GM23338 (cell line): ENCODE measurements around the gene TMEM50A. TPM values are rescaled to one million over a fixed set of nuclear protein-coding genes. Genes with fewer than 3 reads are reported as not detected.

Experiments used
- ATAC-seq: fragments of 200-7000 bp; cut with Tn5 transposase; 3 replicates; pipeline ENCODE4 v1.9.1; 2020
- DNase-seq: peaks from one replicate; pipeline ENCODE4 v3.0.0-alpha.2; 2015; ENCODE audit warnings: low spot score
- H2AFZ ChIP-seq: fragments of 200-600 bp; sonication (generic); 2 replicates; pipeline ENCODE4 v1.8.0; 2016; ENCODE audit warnings: antibody characterized with exemption, mild to moderate bottlenecking, moderate library complexity
- H3F3A ChIP-seq: fragments of 200-600 bp; sonication (generic); replicated peaks from 2 replicates; pipeline ENCODE4 v1.8.0; 2017; ENCODE audit warnings: antibody characterized with exemption, mixed run types, low read depth
- H3K27ac ChIP-seq: fragments of 200-600 bp; sonication (generic); 2 replicates; pipeline ENCODE4 v1.6.1; 2016; ENCODE audit warnings: low read depth
- H3K27me3 ChIP-seq: fragments of 200-600 bp; sonication (generic); 2 replicates; pipeline ENCODE4 v1.8.0; 2016; ENCODE audit warnings: mild to moderate bottlenecking, mixed run types, moderate library complexity; ENCODE audit not compliant: insufficient read depth
- H3K36me3 ChIP-seq: fragments of 200-600 bp; sonication (generic); 2 replicates; pipeline ENCODE4 v1.8.0; 2016; ENCODE audit warnings: mild to moderate bottlenecking; ENCODE audit not compliant: insufficient read depth
- H3K4me1 ChIP-seq: fragments of 200-600 bp; sonication (generic); 2 replicates; pipeline ENCODE4 v1.8.0; 2016; ENCODE audit warnings: mild to moderate bottlenecking, moderate library complexity; ENCODE audit not compliant: insufficient read depth
- H3K4me2 ChIP-seq: fragments of 200-600 bp; sonication (generic); 2 replicates; pipeline ENCODE4 v1.7.1; 2017; ENCODE audit warnings: mixed run types
- H3K4me3 ChIP-seq: fragments of 200-600 bp; sonication (generic); 2 replicates; pipeline ENCODE4 v1.6.1; 2016; ENCODE audit warnings: mixed run types
- H3K79me2 ChIP-seq: fragments of 200-600 bp; sonication (generic); replicated peaks from 2 replicates; pipeline ENCODE4 v1.8.0; 2017; ENCODE audit warnings: mild to moderate bottlenecking; ENCODE audit not compliant: insufficient read depth
- H3K9me2 ChIP-seq: fragments of 200-600 bp; sonication (generic); 2 replicates; pipeline ENCODE4 v1.8.0; 2017; ENCODE audit not compliant: insufficient read depth
- H4K20me1 ChIP-seq: fragments of 200-600 bp; sonication (generic); replicated peaks from 2 replicates; pipeline ENCODE4 v1.8.0; 2017; ENCODE audit warnings: mild to moderate bottlenecking; ENCODE audit not compliant: insufficient read depth
- H3K27ac Mint-ChIP-seq: 2 replicates; pipeline ENCODE4 v1.8.0; 2020; ENCODE audit warnings: inconsistent platforms, mild to moderate bottlenecking, moderate library complexity, mixed read lengths
- H3K27me3 Mint-ChIP-seq: 3 replicates; pipeline ENCODE4 v1.8.0; 2022; ENCODE audit warnings: low read depth, mild to moderate bottlenecking, moderate library complexity, mixed read lengths, inconsistent platforms; ENCODE audit not compliant: insufficient read depth, poor library complexity
- H3K36me3 Mint-ChIP-seq: 3 replicates; pipeline ENCODE4 v1.8.0; 2021; ENCODE audit warnings: low read depth, mild to moderate bottlenecking, inconsistent platforms, moderate library complexity, mixed read lengths
- H3K4me1 Mint-ChIP-seq: 3 replicates; pipeline ENCODE4 v1.8.0; 2020; ENCODE audit warnings: mild to moderate bottlenecking, inconsistent platforms, mixed read lengths
- H3K4me3 Mint-ChIP-seq: 3 replicates; pipeline ENCODE4 v1.8.0; 2021; ENCODE audit warnings: moderate library complexity, mild to moderate bottlenecking, inconsistent platforms, mixed read lengths
- H3K9me3 Mint-ChIP-seq: 3 replicates; pipeline ENCODE4 v1.8.0; 2020; ENCODE audit warnings: moderate library complexity, mild to moderate bottlenecking, inconsistent platforms, mixed read lengths
- CREB1 ChIP-seq: fragments of 250-450 bp; sonication (Bioruptor Pico); IDR thresholded peaks from 2 replicates; pipeline ENCODE4 v1.5.0; 2020; ENCODE audit warnings: low read depth, mild to moderate bottlenecking, moderate library complexity
- ETS1 ChIP-seq: IDR thresholded peaks from 2 replicates; pipeline ENCODE4 v1.6.1; 2016; ENCODE audit warnings: antibody characterized with exemption
- EZH2 ChIP-seq: fragments of 200-600 bp; sonication (generic); IDR thresholded peaks from one replicate; pipeline ENCODE4 v1.8.0; 2017; ENCODE audit warnings: antibody characterized with exemption, mild to moderate bottlenecking, low read depth; ENCODE audit not compliant: unreplicated experiment
- EZH2phosphoT487 ChIP-seq: fragments of 200-600 bp; sonication (generic); IDR thresholded peaks from one replicate; pipeline ENCODE4 v1.8.1; 2018; ENCODE audit warnings: antibody characterized with exemption; ENCODE audit not compliant: unreplicated experiment
- JUNB ChIP-seq: IDR thresholded peaks from one replicate; pipeline ENCODE4 v1.6.1; 2016; ENCODE audit warnings: antibody characterized with exemption; ENCODE audit not compliant: unreplicated experiment
- NANOG ChIP-seq: IDR thresholded peaks from 2 replicates; pipeline ENCODE4 v1.6.1; 2016; ENCODE audit warnings: antibody characterized with exemption, borderline replicate concordance
- ZNF462 ChIP-seq: fragments of 250-450 bp; sonication (Bioruptor Pico); IDR thresholded peaks from 2 replicates; pipeline ENCODE4 v1.5.0; 2020; ENCODE audit warnings: mild to moderate bottlenecking, moderate library complexity
- polyA plus RNA-seq: library from polyadenylated mRNA; unstranded; fragments of >200 nt; fragmentation: Nextera tagmentation; extraction: Ambion mirVana; gene quantifications from 2 replicates; pipeline ENCODE4 v1.2.1, GENCODE V29; 2016
- total RNA-seq: library from RNA; depleted of rRNA; stranded (reverse); fragments of >200 nt; shearing (Covaris generic); gene quantifications from 2 replicates; pipeline ENCODE4 v1.2.3, GENCODE V29; 2014
- TF ChIP-seq, protein P1 (sequence below), 2 experiments: fragments of 200-600 bp in 1 of 2; sonication (generic) in 1 of 2; conservative IDR thresholded peaks; 2 replicates each; pipeline versions ENCODE4 v1.5.1 to v1.6.1; 2016 to 2017; ENCODE audit warnings: antibody characterized with exemption in 2 of 2, low read depth in 2 of 2, mild to moderate bottlenecking in 2 of 2, moderate library complexity in 1 of 2

TMEM50A gene
- total and polyA plus RNA-seq, 2 experiments from 2014 or later = 71.4 to 181 TPM

GRCh38 chr1:25349606-25350005 is 11.5 kb downstream of the TMEM50A start (continued):
- TF ChIP-seq, protein P1, sequence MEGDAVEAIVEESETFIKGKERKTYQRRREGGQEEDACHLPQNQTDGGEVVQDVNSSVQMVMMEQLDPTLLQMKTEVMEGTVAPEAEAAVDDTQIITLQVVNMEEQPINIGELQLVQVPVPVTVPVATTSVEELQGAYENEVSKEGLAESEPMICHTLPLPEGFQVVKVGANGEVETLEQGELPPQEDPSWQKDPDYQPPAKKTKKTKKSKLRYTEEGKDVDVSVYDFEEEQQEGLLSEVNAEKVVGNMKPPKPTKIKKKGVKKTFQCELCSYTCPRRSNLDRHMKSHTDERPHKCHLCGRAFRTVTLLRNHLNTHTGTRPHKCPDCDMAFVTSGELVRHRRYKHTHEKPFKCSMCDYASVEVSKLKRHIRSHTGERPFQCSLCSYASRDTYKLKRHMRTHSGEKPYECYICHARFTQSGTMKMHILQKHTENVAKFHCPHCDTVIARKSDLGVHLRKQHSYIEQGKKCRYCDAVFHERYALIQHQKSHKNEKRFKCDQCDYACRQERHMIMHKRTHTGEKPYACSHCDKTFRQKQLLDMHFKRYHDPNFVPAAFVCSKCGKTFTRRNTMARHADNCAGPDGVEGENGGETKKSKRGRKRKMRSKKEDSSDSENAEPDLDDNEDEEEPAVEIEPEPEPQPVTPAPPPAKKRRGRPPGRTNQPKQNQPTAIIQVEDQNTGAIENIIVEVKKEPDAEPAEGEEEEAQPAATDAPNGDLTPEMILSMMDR (conservative IDR thresholded peaks at IDR 0.05; ENCODE audit: low read depth in 2 of 2) = no peak
- no peak for TF ChIP-seq ETS1
- no peak for TF ChIP-seq EZH2
- TF ChIP-seq JUNB = no peak
- no peak for TF ChIP-seq EZH2phosphoT487

DNA sequence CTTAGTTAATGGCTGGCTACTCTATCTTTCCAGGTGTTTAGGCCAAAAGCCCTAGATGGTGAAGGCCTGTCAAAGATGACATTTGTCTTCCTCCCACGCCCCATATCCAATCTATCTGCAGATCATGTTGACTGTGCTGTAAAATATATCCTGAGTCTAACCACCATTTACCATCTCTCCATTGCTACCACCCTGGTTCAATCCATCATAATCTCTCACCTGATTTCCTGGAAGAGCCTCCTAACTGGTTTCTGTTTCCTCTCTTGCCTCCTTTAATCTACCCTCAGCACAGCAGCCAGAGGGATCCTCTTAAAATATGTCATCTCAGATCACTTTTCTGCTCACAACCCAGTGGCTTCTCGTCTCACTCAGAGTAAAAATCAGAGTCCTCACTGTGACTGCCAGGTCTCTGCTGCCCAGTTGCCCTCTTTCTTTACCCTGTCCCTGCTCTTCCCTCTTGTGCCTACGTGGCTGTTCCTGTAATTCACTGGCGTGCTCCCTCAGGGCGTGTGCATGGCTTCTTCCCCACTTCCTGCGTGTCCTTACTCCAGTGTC is 17.8 kb downstream of the TMEM50A start:
- Mint-ChIP-seq H3K27me3 (peaks cover 2% of the 10 kb centered on the region), H3K4me1 (no peaks in the 10 kb centered on the region), H3K27ac (no peak overlapping the region), H3K4me3 (no peak overlapping the region), H3K36me3 (peaks cover 36% of the 10 kb centered on the region), H3K9me3 (no peaks in the 10 kb centered on the region; the same call in 2 of the 3 replicates)
- Histone ChIP-seq H3F3A (no peaks in the 10 kb centered on the region), H3K4me2 (no peak overlapping the region), H3K79me2 (peaks cover 4% of the 10 kb centered on the region), H3K4me3 (no peak overlapping the region), H3K9me2 (no peaks in the 10 kb centered on the region), H3K36me3 (peaks cover 13% of the 10 kb centered on the region; the same call in 1 of the 2 replicates), H2AFZ (no peak overlapping the region), H3K4me1 (no peaks in the 10 kb centered on the region), H3K27ac (no peak overlapping the region), H3K27me3 (no peaks in the 10 kb centered on the region), H4K20me1 (peaks cover 4% of the 10 kb centered on the region; the same call in 1 of the 2 replicates)
- TF ChIP-seq CREB1 (CRISPR knock-in tag) = no peak
- TF ChIP-seq NANOG = no peak
- TF ChIP-seq JUNB = no peak
- TF ChIP-seq ETS1 = no peak
- TF ChIP-seq, protein P1 (conservative IDR thresholded peaks at IDR 0.05; ENCODE audit: low read depth in 2 of 2) = no peak
- no peak for TF ChIP-seq ZNF462 (CRISPR knock-in tag)
- DNase-seq = no peak
- no peak for ATAC-seq
